Ovary (tissue), 3 donors: ENCODE results near the gene TFIP11.

Experiments used
- EP300 ChIP-seq: sonication (generic); formaldehyde crosslinking; IDR thresholded peaks from one replicate; pipeline ENCODE4 v1.6.1; 2017; ENCODE audit warnings: antibody characterized with exemption
- TF ChIP-seq, protein P1 (sequence below), 3 donors: fragments of 450-650 bp in 2 of 3; fragments of 200-600 bp in 1 of 3; IDR thresholded peaks; one replicate each; pipeline versions ENCODE4 v1.5.1 to v1.8.0; 2016 to 2022; ENCODE audit warnings: antibody characterized with exemption in 3 of 3, mild to moderate bottlenecking in 1 of 3
- donor health status: DM: no; HTN: no; CAD: no.

DNA sequence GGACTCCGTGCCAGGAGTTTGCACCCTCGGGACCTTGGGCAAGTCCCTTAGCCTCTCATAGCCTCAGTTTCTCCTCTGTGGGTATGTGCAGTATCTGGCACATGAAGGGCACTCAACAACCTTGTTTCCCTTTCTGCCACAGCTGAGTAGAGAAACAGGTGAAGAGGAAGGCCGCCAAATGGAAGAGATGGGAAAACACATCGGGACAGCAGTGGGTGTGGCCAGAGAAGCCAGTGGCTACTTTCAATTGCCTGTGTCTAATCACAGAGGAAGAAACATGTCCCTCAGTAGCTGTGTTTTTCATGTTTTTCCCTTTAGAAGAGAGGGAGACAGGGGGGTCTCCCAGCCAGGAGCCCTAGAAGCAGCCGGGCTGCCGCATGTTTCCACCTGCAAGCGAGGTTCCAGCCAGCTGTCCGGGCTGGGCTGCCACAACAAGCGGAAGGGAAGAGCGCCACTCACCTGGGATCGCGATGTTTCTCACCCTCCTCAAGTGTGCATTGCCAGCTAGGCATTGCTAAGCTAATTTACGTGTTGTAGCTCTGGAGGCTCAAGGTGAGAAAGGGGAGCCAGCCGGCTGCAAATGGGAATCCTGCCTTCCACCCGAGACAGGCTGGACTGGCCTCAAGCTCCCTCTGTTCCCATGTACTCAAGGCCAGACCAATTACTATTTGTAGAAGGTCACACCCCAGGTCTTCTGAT lies 66.5 kb downstream of the TFIP11 start:
- TF ChIP-seq, protein P1, sequence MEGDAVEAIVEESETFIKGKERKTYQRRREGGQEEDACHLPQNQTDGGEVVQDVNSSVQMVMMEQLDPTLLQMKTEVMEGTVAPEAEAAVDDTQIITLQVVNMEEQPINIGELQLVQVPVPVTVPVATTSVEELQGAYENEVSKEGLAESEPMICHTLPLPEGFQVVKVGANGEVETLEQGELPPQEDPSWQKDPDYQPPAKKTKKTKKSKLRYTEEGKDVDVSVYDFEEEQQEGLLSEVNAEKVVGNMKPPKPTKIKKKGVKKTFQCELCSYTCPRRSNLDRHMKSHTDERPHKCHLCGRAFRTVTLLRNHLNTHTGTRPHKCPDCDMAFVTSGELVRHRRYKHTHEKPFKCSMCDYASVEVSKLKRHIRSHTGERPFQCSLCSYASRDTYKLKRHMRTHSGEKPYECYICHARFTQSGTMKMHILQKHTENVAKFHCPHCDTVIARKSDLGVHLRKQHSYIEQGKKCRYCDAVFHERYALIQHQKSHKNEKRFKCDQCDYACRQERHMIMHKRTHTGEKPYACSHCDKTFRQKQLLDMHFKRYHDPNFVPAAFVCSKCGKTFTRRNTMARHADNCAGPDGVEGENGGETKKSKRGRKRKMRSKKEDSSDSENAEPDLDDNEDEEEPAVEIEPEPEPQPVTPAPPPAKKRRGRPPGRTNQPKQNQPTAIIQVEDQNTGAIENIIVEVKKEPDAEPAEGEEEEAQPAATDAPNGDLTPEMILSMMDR (IDR thresholded peaks at IDR 0.05) = no peak
- TF ChIP-seq EP300 = no peak
